Activated T-helper 2 cell treated with anti-CD3 and anti-CD28 coated beads, Interferon-gamma antibody, Interleukin-2, Interleukin-4, amounts not matched to agents 10 μg/mL and 5 μg/mL and 100 μg/mL, durations not matched to agents 14 hours and 24 hours and 36 hours (primary cell): Measurements from ENCODE around the gene ZIC1. TPM values are rescaled to one million over a fixed set of nuclear protein-coding genes. Genes with fewer than 3 reads are reported as not detected.
A peak's percentile ranks its signal among the peaks of the same experiment; 100 is the strongest.

Experiments
- DNase-seq: peaks from one replicate; pipeline ENCODE4 v3.0.0; 2021; ENCODE audit warnings: low spot score
- H3K27ac Mint-ChIP-seq: one replicate; pipeline ENCODE4 v1.8.0; 2021; ENCODE audit warnings: mixed read lengths
- H3K27me3 Mint-ChIP-seq: one replicate; pipeline ENCODE4 v1.8.0; 2021; ENCODE audit warnings: low read depth, mixed read lengths
- H3K36me3 Mint-ChIP-seq: one replicate; pipeline ENCODE4 v1.8.0; 2021; ENCODE audit warnings: low read depth, mixed read lengths
- H3K4me1 Mint-ChIP-seq: one replicate; pipeline ENCODE4 v1.8.0; 2021; ENCODE audit warnings: low read depth, mixed read lengths
- H3K4me3 Mint-ChIP-seq: one replicate; pipeline ENCODE4 v1.8.0; 2021; ENCODE audit warnings: low read depth, mild to moderate bottlenecking, moderate library complexity, mixed read lengths
- H3K9me3 Mint-ChIP-seq: one replicate; pipeline ENCODE4 v1.8.0; 2021; ENCODE audit warnings: mixed read lengths
- intact Hi-C: fragments of 100-400 bp; cut with micrococcal nuclease; formaldehyde crosslinking; loops from one replicate; pipeline ENCODE4 v1.15.1; 2023
- total RNA-seq: library from RNA; stranded (reverse); gene quantifications from 2 replicates; pipeline ENCODE4 v1.2.3, GENCODE V29; 2022

The ZIC1 gene
- total RNA-seq, 1 donor from 2014 or later, result not detected

DNA sequence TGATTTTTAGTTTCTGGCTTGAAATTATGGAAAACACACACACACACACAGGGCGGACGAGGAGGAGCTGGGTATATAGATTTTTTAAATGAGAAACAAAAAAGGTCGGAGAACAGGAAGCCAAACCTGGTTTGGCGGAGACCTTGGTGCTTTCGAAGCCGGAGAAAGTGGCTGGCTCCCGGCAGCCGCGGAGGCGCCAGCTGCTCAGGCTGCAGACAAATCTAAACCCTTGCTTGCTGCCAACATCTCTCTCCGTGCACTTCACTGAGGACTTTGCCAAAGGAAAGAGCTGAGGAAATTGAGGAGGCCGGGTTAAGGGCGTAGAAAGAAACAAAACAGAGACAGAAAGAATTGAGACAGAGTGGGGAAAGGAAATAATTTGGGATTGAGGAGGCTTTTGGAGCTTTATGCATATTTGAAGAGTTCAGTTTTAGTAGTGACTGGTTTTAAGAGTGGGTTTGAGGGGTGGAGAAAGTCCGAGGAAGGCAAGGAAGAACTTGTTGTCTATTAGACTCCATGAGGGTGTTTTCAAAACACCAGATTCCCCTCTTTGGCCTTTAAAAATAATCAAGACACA is 2.2 kb downstream of the ZIC1 start:
- intact Hi-C loops, result loop anchor here (5.0 kb wide), 1 partner anchor 34 kb away; no protein-coding TSS in a partner anchor
- no peak for DNase-seq
- H3K27ac Mint-ChIP-seq, result peak overlapping the region; percentile 49
- peaks cover 12% of the 10 kb centered on the region for H3K36me3 Mint-ChIP-seq
- peaks cover 67% of the 10 kb centered on the region for H3K27me3 Mint-ChIP-seq
- no peak overlapping the region for H3K4me3 Mint-ChIP-seq
- peaks cover 14% of the 10 kb centered on the region for H3K9me3 Mint-ChIP-seq
- peaks cover 15% of the 10 kb centered on the region for H3K4me1 Mint-ChIP-seq

DNA sequence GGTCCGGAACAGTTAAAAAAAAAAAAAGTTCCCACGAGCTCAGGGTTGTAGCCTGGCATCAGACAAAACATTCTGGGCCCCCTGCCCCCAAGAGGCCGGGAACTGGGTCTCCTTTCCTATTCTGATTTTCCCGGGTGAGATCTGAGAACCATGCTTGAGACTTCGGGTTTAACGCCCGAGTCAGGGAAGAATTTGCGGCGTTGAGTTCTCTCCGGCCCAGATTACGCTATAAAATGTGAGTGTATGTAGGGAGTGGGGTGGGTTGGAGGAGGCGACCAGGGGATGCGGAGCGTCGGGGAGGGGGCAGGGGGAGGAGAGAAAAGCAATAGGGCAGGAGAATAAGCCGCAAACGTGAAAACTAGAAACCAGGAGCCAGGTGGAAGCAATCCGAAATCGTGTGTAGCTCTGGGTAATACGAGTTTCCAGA is 2.7 kb downstream of the ZIC1 start:
- H3K9me3 Mint-ChIP-seq, result peaks cover 14% of the 10 kb centered on the region
- no peak for DNase-seq
- peaks cover 15% of the 10 kb centered on the region for H3K4me1 Mint-ChIP-seq
- peaks cover 62% of the 10 kb centered on the region for H3K27me3 Mint-ChIP-seq
- no peak overlapping the region for H3K4me3 Mint-ChIP-seq
- H3K36me3 Mint-ChIP-seq, result peaks cover 12% of the 10 kb centered on the region
- peak overlapping the region; percentile 49 for H3K27ac Mint-ChIP-seq
- intact Hi-C loops, result loop anchor here (1.0 to 5.0 kb wide), 3 partner anchors 23 to 57 kb away; no protein-coding TSS in a partner anchor

DNA sequence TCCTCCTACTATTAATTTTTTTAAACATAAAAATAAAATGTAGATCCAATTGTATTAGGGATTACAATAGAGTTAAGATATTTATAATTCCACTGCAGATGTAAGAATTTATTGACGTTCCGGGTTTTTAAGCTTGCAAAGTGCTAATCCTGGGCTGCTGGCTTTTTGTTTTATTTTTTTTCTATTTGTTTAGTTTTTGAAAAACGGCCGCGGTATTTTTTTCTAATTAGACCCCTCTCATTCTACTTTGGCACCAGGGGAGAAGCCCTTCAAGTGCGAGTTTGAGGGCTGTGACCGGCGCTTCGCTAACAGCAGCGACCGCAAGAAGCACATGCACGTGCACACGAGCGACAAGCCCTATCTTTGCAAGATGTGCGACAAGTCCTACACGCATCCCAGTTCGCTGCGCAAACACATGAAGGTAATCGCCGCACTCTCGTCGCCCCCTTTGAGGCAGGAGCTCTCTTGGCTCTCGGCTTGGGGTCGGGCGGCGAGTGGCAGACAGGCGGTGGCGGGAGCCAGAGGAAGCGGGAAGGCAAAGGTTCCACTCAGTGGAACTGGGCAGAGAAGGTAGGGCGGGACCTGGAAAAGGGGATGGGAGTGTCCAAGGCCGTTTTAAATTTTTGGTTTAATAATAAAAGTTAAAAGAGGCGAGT is 3.2 kb downstream of the ZIC1 start:
- Mint-ChIP-seq H3K9me3 (peaks cover 14% of the 10 kb centered on the region), H3K27ac (peak overlapping the region; percentile 65), H3K36me3 (peaks cover 12% of the 10 kb centered on the region), H3K27me3 (peaks cover 61% of the 10 kb centered on the region), H3K4me3 (no peak overlapping the region), H3K4me1 (peaks cover 15% of the 10 kb centered on the region)
- intact Hi-C loops, result loop anchor here (1.0 to 5.0 kb wide), 3 partner anchors 24 to 57 kb away; no protein-coding TSS in a partner anchor
- no peak for DNase-seq

DNA sequence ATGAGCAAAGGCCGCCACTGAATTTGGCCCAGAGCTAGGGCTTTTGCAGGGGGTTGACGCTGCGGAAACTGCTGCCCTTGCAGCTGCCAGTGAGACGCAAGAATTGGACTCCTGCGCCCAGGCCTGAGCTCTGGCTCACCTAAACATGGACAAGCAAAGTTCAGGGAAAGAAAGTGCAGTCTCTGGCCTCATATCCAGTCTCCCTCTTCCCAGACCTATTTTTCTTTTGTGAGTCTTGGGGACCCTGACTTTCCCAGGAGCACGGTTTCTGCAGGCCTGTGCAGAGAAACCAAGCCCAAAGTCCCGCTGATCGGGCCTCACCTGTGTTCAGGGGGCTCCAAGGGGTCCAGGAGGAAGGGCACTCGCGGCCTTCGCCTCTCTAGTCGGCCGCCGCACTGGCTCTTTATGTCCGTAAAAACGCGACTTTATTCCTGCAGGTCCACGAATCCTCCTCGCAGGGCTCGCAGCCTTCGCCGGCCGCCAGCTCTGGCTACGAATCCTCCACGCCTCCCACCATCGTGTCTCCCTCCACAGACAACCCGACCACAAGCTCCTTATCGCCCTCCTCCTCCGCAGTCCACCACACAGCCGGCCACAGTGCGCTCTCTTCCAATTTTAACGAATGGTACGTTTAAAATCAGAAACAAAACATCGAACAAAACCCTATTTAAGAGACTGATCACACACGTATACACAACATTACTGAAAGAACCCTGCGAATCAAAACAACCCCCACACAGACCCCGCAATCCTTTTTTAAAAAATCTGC is 3.9 kb downstream of the ZIC1 start:
- intact Hi-C loops, result loop anchor here (1.0 to 5.0 kb wide), 4 partner anchors 10 to 58 kb away; no protein-coding TSS in a partner anchor
- Mint-ChIP-seq H3K36me3 (peaks cover 10% of the 10 kb centered on the region), H3K27me3 (peaks cover 60% of the 10 kb centered on the region), H3K9me3 (peaks cover 8% of the 10 kb centered on the region), H3K4me1 (peaks cover 15% of the 10 kb centered on the region), H3K4me3 (peak overlapping the region; percentile 48), H3K27ac (peak overlapping the region; percentile 34)
- DNase-seq, result no peak

DNA sequence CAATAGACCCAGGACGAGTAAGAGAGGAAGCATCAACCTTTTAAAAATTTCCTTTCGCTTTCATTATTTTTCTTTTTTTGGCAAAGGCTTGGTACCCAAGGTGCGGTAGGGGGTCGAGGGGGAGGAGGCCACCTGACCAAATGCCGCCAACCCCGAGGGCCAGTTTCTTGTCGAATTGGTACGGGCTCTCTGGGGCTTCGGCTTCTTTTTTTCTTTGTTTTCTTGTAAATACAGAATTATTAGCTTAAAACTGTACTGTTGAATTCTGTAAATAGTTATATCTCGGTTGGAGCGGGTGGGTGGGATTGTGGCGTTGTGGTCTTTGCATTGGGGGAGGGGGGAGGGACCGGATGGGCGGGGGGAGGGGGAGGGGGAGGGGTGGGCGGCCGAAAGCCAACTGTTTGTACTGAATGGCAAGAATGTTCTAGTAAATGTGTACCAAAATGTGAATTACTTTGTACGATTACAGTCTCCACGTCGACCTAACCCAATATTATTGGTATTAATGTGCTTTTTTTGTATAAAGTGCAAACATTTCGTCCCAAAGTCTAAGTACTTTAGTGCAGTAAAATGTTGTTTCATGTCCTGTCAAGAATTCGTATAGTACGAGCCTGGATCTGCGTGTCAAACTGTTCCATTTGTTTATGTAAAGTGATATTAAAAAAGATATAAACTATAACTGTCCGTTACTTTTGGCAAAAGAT is 4.7 kb downstream of the ZIC1 start:
- peaks cover under 1% of the 10 kb centered on the region for H3K9me3 Mint-ChIP-seq
- no peak for DNase-seq
- peaks cover 12% of the 10 kb centered on the region for H3K4me1 Mint-ChIP-seq
- H3K27ac Mint-ChIP-seq, result peak overlapping the region; percentile 34
- H3K27me3 Mint-ChIP-seq, result peaks cover 60% of the 10 kb centered on the region
- intact Hi-C loops, result loop anchor here (1.0 to 5.0 kb wide), 3 partner anchors 9 to 37 kb away; no protein-coding TSS in a partner anchor
- peaks cover 3% of the 10 kb centered on the region for H3K36me3 Mint-ChIP-seq
- peak overlapping the region; percentile 48 for H3K4me3 Mint-ChIP-seq

DNA sequence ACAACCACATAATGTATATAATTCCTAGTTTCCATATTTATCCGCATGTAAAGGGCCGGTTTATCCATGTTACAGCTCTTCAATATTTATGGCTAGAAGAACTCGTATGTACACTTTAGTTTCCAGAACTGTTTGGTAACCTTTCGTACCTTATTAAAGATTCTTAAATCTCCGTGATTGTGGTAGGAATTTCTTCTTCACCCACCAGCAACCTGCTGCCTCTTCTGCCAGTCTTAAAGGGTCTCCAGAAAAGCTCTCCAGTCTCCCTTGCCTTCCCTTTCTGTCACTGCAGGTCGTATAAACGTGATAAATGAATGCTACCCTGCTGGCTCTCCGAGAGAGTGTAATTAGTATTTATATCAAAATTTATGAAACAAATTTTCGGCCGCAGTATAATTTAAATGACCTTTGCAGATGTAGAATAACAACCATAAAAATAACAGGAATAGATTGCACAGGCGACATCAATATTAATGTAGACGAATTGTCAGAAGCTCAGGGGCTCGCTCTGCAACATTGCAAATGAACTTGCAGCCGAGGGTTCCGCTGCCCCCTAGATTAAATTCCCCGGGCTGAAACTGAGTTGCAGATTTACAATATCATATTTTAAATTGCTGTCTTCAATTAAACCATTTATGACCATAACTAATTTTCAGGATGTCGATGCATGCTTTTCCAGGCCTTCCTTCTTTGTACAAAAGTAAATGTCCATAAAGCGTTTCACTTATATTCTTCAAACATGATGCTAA is 5.4 kb downstream of the ZIC1 start:
- Mint-ChIP-seq H3K9me3 (no peaks in the 10 kb centered on the region), H3K4me3 (no peak overlapping the region), H3K27ac (no peak overlapping the region), H3K36me3 (peaks cover 3% of the 10 kb centered on the region), H3K4me1 (peaks cover 12% of the 10 kb centered on the region), H3K27me3 (peaks cover 62% of the 10 kb centered on the region)
- intact Hi-C loops, result loop anchor here (5.0 kb wide), 1 partner anchor 37 kb away; no protein-coding TSS in a partner anchor
- no peak for DNase-seq

DNA sequence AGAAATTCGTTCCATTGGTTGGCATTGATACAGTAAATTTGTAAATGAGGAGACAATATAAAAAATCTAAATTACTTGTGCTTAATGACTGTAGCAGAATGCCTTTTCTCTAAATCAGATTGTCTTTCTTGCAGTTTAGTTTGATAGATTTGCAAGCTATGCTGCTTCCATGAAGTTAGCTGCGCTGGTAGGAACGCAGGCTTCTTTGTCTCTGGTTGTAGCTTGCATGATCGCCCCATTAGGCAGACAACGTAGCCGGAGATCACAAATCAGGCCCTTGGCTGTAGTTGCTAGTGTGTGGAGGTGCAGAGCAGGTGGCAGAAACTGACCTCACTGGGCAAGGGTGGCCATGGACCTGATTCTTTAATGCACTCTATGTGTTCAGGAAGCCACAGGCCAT is 6.1 kb downstream of the ZIC1 start:
- H3K36me3 Mint-ChIP-seq, result peaks cover 3% of the 10 kb centered on the region

DNA sequence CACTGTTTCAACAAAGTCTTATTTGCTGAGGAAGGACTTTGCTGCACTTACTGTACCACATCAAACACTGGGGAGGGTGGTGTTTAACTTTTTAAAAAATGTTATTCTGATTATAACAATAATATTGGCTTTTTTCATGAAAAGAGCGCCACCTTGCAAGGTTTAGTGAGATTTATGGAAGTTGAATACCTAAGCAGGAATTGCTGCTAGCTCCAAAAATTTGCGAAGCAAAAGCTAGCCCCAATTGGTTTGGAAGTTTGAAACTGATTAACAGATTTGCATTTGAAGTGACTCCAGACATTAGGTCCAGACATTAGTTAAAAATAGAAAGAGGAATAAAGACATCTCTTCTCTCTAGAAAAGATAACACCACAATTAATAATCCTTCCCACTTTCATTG is 6.7 kb downstream of the ZIC1 start:
- H3K4me1 Mint-ChIP-seq, result peaks cover 12% of the 10 kb centered on the region
- intact Hi-C loops, result no loop called here

More for the DNA sequence above, 6.1 kb downstream of the ZIC1 start:
- H3K4me1 Mint-ChIP-seq, result peaks cover 12% of the 10 kb centered on the region
- H3K27ac Mint-ChIP-seq, result no peak overlapping the region
- H3K27me3 Mint-ChIP-seq, result peaks cover 69% of the 10 kb centered on the region
- no peaks in the 10 kb centered on the region for H3K9me3 Mint-ChIP-seq
- no peak overlapping the region for H3K4me3 Mint-ChIP-seq
- intact Hi-C loops, result no loop called here
- no peak for DNase-seq

DNA sequence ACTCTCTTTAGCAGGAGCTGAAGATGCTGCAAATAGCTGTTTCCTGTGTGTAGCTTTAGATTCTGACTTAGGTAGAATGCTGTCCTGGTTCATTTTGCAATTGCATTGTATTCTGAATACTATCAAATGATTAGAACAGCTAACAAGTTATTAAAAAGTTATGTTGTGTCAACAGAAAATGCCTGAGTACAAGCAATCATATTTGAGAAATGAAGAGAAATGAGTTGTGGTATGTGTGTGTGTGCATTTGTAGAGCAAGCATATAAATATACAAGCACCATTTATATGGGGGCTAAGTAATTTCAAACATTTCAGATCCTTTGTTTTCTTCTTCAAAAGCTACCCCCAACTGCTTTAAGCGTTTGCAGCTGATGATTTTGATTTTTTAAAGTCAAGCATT is 7.8 kb downstream of the ZIC1 start:
- peaks cover 7% of the 10 kb centered on the region for H3K4me1 Mint-ChIP-seq
- H3K27ac Mint-ChIP-seq, result no peak overlapping the region
- peaks cover 3% of the 10 kb centered on the region for H3K36me3 Mint-ChIP-seq
- H3K27me3 Mint-ChIP-seq, result peaks cover 67% of the 10 kb centered on the region
- intact Hi-C loops, result no loop called here
- no peaks in the 10 kb centered on the region for H3K9me3 Mint-ChIP-seq
- no peak for DNase-seq
- H3K4me3 Mint-ChIP-seq, result no peak overlapping the region

More for the DNA sequence above, 6.7 kb downstream of the ZIC1 start:
- Mint-ChIP-seq H3K36me3 (peaks cover 3% of the 10 kb centered on the region), H3K27ac (no peak overlapping the region), H3K4me3 (no peak overlapping the region), H3K9me3 (no peaks in the 10 kb centered on the region), H3K27me3 (peaks cover 71% of the 10 kb centered on the region)
- no peak for DNase-seq

DNA sequence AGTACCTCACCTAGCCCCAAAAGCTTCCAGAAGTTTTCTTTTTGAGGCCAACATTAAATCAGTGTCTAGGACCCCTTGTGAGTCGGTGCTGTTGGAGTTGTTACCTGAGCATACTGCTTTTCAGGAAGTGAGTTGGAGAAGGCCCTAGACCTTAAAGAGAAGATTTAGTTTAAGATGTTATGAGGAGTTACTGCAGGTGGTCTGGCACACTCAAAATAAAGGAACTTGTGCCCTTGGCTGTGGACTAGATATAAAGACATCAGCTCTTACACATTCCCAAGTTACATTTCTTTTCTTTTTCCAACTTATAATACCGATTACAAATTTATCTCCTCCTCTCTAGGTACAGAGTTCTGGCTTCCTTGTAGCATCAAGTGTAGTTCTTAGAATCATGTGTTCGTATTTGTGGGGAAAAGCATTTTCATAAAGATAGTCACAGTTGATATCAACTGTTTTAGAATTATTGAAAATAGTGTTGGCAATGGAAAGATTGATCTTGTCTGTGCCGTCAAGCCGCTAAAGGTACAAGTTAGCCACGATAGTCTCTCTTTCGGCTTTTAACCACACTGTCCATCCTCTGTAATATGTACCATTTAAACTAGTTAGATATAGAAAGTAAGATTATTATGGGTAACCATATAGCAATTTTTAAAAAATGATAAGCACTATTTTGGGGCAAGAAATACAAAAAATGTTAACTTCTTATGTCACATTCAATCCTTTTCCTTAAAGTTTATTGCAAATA is 8.6 kb downstream of the ZIC1 start:
- Mint-ChIP-seq H3K4me1 (peaks cover 5% of the 10 kb centered on the region), H3K27ac (no peak overlapping the region), H3K9me3 (no peaks in the 10 kb centered on the region), H3K27me3 (peaks cover 71% of the 10 kb centered on the region), H3K36me3 (peaks cover 5% of the 10 kb centered on the region), H3K4me3 (no peak overlapping the region)
- intact Hi-C loops, result no loop called here
- no peak for DNase-seq

DNA sequence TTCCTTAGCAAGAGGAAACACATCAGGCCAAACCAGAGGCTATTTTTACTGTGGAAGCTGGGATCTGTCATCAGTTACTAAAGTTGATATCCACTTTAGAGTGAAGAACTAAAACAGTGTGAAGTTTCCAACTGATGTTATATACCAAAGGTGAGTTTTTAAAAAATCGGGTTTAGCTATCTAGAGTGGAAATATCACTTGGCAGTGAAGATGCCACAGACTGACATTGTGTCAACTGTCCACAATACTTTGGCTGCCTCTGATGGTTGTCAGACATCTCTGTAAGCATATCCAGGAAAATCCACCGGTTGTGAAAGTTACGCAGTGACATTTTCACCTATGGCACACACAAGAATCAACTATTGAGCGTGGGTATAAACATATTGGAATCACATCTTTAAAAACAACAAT is 9.2 kb downstream of the ZIC1 start:
- Mint-ChIP-seq H3K27ac (no peak overlapping the region), H3K27me3 (peaks cover 73% of the 10 kb centered on the region), H3K9me3 (no peaks in the 10 kb centered on the region), H3K4me3 (no peak overlapping the region), H3K36me3 (peaks cover 3% of the 10 kb centered on the region), H3K4me1 (peaks cover 3% of the 10 kb centered on the region)
- DNase-seq, result no peak
- intact Hi-C loops, result no loop called here
